Mesendoderm (in vitro differentiated cells): ENCODE results near the gene GRB14.
A peak's percentile ranks its signal among the peaks of the same experiment; 100 is the strongest.
"Not testable (repeated sequence)": the region's sequence is repeated elsewhere in the genome, so short reads cannot be mapped to it uniquely, and the experiment has no call there.

Source experiments
- DNase-seq: peaks from one replicate; pipeline ENCODE4 v3.0.0; 2013
- H2AK5ac ChIP-seq: 2 replicates; pipeline ENCODE4 v1.6.1; 2013; ENCODE audit warnings: low read length, inconsistent platforms
- H2BK120ac ChIP-seq: 2 replicates; pipeline ENCODE4 v1.6.1; 2013; ENCODE audit warnings: low read depth, mild to moderate bottlenecking, low read length, moderate library complexity, mixed read lengths
- H2BK15ac ChIP-seq: replicated peaks from 2 replicates; pipeline ENCODE4 v1.6.1; 2013; ENCODE audit warnings: low read depth, mild to moderate bottlenecking, moderate library complexity
- H2BK5ac ChIP-seq: 2 replicates; pipeline ENCODE4 v1.6.1; 2013; ENCODE audit warnings: low read length, inconsistent platforms
- H3K18ac ChIP-seq: 2 replicates; pipeline ENCODE4 v1.6.1; 2013; ENCODE audit warnings: mild to moderate bottlenecking, low read length, mixed read lengths
- H3K23ac ChIP-seq: one replicate; pipeline ENCODE4 v1.6.1; 2013; ENCODE audit warnings: low read length
- H3K27ac ChIP-seq: 2 replicates; pipeline ENCODE4 v1.5.1; 2013; ENCODE audit warnings: low read depth, mild to moderate bottlenecking, inconsistent platforms, low read length, moderate library complexity
- H3K27me3 ChIP-seq: 2 replicates; pipeline ENCODE4 v1.6.1; 2013; ENCODE audit warnings: low read length, control low read depth, mild to moderate bottlenecking, inconsistent platforms; ENCODE audit not compliant: insufficient read depth, poor library complexity
- H3K36me3 ChIP-seq: 2 replicates; pipeline ENCODE4 v1.6.1; 2013; ENCODE audit warnings: low read length, inconsistent platforms; ENCODE audit not compliant: control insufficient read depth, insufficient read depth
- H3K4ac ChIP-seq: one replicate; pipeline ENCODE4 v1.6.1; 2013; ENCODE audit warnings: low read depth, mild to moderate bottlenecking, low read length, moderate library complexity
- H3K4me1 ChIP-seq: 2 replicates; pipeline ENCODE4 v1.6.1; 2013; ENCODE audit warnings: low read depth, low read length, inconsistent platforms; ENCODE audit not compliant: control insufficient read depth
- H3K4me2 ChIP-seq: 2 replicates; pipeline ENCODE4 v1.6.1; 2013; ENCODE audit warnings: low read length
- H3K4me3 ChIP-seq: 2 replicates; pipeline ENCODE4 v1.5.1; 2013; ENCODE audit warnings: mild to moderate bottlenecking, low read length
- H3K56ac ChIP-seq: one replicate; pipeline ENCODE4 v1.6.1; 2013; ENCODE audit warnings: low read length
- H3K79me1 ChIP-seq: 2 replicates; pipeline ENCODE4 v1.6.1; 2013; ENCODE audit warnings: low read length, inconsistent platforms
- H3K79me2 ChIP-seq: 2 replicates; pipeline ENCODE4 v1.6.1; 2013; ENCODE audit warnings: mild to moderate bottlenecking, low read length; ENCODE audit not compliant: control insufficient read depth, insufficient read depth
- H3K9ac ChIP-seq: 2 replicates; pipeline ENCODE4 v1.6.1; 2013; ENCODE audit warnings: low read length, inconsistent platforms
- H4K5ac ChIP-seq: one replicate; pipeline ENCODE4 v1.6.1; 2013; ENCODE audit warnings: low read length
- H4K8ac ChIP-seq: one replicate; pipeline ENCODE4 v1.6.1; 2013; ENCODE audit warnings: low read depth, mild to moderate bottlenecking, control low read depth, low read length, moderate library complexity
- WGBS: extraction: QIAGEN DNeasy Blood & Tissue Kit; methylation state at CpG from one replicate; pipeline ENCODE4 v1.1.7; 2013; ENCODE audit warnings: low lambda C conversion rate, missing lambda C conversion rate; ENCODE audit not compliant: insufficient coverage; ENCODE audit errors: extremely low coverage; 5-methylcytosine and 5-hydroxymethylcytosine counted together

Gene GRB14

DNA sequence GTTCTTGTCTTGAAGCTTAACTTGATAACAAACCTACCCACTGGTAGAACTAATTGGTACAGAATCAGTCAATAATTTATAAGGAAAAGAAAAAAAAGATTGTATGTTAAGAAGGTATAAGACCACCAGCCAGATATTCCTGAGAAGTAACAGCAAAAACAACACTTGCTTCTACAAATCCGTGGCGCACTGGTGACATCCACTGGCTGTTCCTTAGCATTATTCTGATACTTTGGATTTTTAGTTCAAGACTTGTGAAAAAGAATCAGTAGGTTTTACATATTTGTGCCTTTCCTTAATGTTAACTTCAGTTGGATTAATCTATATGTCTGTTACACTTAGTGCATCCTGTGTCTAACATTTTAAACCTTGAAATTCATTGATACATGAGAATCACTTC lies 141.8 kb downstream of the GRB14 start:
- H4K5ac ChIP-seq: no peak overlapping the region
- no peak overlapping the region for H2AK5ac ChIP-seq
- no peak overlapping the region for H3K4ac ChIP-seq
- no peak overlapping the region for H3K23ac ChIP-seq
- H2BK5ac ChIP-seq: no peak overlapping the region
- H3K4me1 ChIP-seq: no peaks in the 10 kb centered on the region
- H3K4me2 ChIP-seq: no peak overlapping the region
- H3K27ac ChIP-seq: no peak overlapping the region
- no peaks in the 10 kb centered on the region for H3K27me3 ChIP-seq
- no peak overlapping the region for H3K56ac ChIP-seq
- H4K8ac ChIP-seq: no peak overlapping the region
- H2BK15ac ChIP-seq: no peak overlapping the region
- no peaks in the 10 kb centered on the region for H3K79me1 ChIP-seq
- no CpG with 5 or more reads among the region's 2 CpGs for WGBS
- no peak overlapping the region for H3K9ac ChIP-seq
- no peaks in the 10 kb centered on the region for H3K79me2 ChIP-seq
- DNase-seq: peak; percentile 54
- H3K18ac ChIP-seq: no peak overlapping the region
- no peaks in the 10 kb centered on the region for H3K36me3 ChIP-seq
- H2BK120ac ChIP-seq: no peak overlapping the region
- H3K4me3 ChIP-seq: no peak overlapping the region

DNA sequence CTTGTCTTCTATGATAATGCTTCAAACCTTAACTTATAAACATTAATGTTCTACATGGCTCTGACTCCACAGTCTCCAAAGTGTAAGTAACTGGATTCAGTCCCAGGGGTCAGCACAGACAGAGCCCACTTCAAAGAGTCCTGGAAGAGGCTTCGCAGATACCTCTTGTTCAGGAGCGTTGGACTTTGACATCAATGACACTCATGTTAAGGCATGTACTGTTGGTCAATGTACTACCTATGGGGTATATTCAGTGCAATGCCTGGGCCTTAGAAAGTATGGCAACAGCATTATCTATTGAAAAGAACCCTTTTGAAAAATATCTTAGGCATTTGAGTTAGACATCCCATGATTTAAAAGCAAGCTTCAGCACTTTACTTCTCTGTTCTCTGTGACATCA lies 143.1 kb downstream of the GRB14 start:
- Histone ChIP-seq H3K27me3 (no peaks in the 10 kb centered on the region), H4K8ac (no peak overlapping the region), H3K4me3 (no peak overlapping the region), H3K36me3 (no peaks in the 10 kb centered on the region), H3K23ac (no peak overlapping the region), H3K18ac (no peak overlapping the region), H2AK5ac (no peak overlapping the region), H2BK5ac (no peak overlapping the region), H3K79me2 (no peaks in the 10 kb centered on the region), H3K4ac (no peak overlapping the region), H3K4me1 (no peaks in the 10 kb centered on the region), H3K79me1 (no peaks in the 10 kb centered on the region), H2BK120ac (no peak overlapping the region), H3K9ac (no peak overlapping the region), H2BK15ac (no peak overlapping the region), H3K4me2 (no peak overlapping the region), H4K5ac (no peak overlapping the region), H3K27ac (no peak overlapping the region), H3K56ac (no peak overlapping the region)
- no peak for DNase-seq
- no CpG with 5 or more reads among the region's 2 CpGs for WGBS

DNA sequence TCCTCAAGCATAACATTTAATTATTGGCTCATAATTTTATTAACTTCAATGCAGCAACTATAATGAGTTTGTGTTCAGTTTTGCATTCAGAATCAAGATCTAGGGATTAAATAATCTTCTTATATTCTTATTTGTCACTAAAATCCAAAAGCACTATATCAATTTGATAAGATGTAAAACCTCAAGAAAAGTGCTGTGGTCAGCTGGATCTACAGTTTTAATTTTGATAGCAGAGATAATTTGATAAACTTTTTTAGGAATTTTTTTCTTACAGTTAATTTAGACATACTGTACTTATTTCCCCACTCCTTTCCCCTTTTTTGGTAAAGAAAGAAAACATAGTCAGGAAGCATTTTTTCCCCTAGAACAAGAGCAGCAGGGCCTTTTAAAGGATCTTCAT lies 146.4 kb downstream of the GRB14 start:
- no peaks in the 10 kb centered on the region for H3K36me3 ChIP-seq
- no peak for DNase-seq

DNA sequence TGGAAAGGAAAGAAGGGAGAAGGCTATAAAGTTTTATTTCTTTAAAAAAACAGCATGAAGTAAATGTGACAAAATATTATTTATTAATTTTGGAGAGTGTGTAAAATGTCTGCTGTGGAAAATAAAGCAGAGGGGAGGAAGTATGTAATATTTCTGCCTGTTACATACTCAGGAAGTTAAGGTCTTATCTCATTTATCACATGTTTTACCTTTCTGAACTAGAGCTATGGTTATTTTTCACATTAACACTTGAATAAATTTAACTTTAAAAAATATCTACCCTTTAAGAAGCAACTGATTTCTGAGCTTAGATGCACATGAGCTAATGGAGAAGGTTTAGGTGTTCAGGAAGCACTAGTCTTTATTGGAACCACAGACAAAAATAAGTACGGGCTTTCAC lies 148.3 kb downstream of the GRB14 start:
- no peak overlapping the region for H2AK5ac ChIP-seq
- H2BK120ac ChIP-seq: no peak overlapping the region
- H2BK15ac ChIP-seq: no peak overlapping the region
- no peaks in the 10 kb centered on the region for H3K79me2 ChIP-seq
- H3K4me3 ChIP-seq: no peak overlapping the region
- DNase-seq: no peak
- no peak overlapping the region for H4K5ac ChIP-seq
- WGBS: no CpG with 5 or more reads among the region's 1 CpG
- H3K4me2 ChIP-seq: no peak overlapping the region
- H3K23ac ChIP-seq: no peak overlapping the region
- no peak overlapping the region for H2BK5ac ChIP-seq
- H4K8ac ChIP-seq: no peak overlapping the region
- no peak overlapping the region for H3K18ac ChIP-seq
- no peaks in the 10 kb centered on the region for H3K79me1 ChIP-seq
- H3K27ac ChIP-seq: no peak overlapping the region
- H3K4ac ChIP-seq: no peak overlapping the region
- H3K27me3 ChIP-seq: no peaks in the 10 kb centered on the region
- no peaks in the 10 kb centered on the region for H3K4me1 ChIP-seq
- no peak overlapping the region for H3K9ac ChIP-seq
- H3K56ac ChIP-seq: no peak overlapping the region
- H3K36me3 ChIP-seq: no peaks in the 10 kb centered on the region

More for the DNA sequence above, 146.4 kb downstream of the GRB14 start:
- H3K79me1 ChIP-seq: no peaks in the 10 kb centered on the region
- no peak overlapping the region for H3K18ac ChIP-seq
- no peak overlapping the region for H3K4me3 ChIP-seq
- H3K27ac ChIP-seq: no peak overlapping the region
- H3K4ac ChIP-seq: no peak overlapping the region
- no peaks in the 10 kb centered on the region for H3K27me3 ChIP-seq
- no peak overlapping the region for H4K5ac ChIP-seq
- H2AK5ac ChIP-seq: no peak overlapping the region
- H2BK120ac ChIP-seq: no peak overlapping the region
- no peak overlapping the region for H3K23ac ChIP-seq
- no peak overlapping the region for H2BK15ac ChIP-seq
- H3K56ac ChIP-seq: no peak overlapping the region
- no peak overlapping the region for H3K4me2 ChIP-seq
- no peak overlapping the region for H2BK5ac ChIP-seq
- no peaks in the 10 kb centered on the region for H3K79me2 ChIP-seq
- no peak overlapping the region for H4K8ac ChIP-seq
- H3K4me1 ChIP-seq: no peaks in the 10 kb centered on the region
- H3K9ac ChIP-seq: no peak overlapping the region

DNA sequence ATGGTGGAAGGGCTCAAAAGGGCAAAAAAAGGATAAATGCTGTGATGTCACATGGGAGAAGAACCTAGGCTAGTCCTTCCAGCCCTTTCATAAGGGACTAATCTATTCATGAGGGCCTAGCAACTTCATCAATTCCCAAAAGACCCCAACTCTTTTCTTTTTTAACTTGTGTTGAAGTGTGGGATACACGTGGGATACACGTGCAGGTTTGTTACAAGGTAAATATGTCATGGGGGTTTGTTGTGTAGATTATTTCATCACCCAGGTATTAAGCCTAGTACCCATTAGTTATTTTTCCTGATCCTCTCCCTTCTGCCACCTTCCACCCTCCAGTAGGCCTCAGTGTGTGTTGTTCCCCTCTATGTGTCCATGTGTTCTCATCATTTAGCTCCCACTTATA lies 156.2 kb downstream of the GRB14 start:
- not testable (repeated sequence) for H3K4me2 ChIP-seq, H2BK5ac ChIP-seq, H2AK5ac ChIP-seq, H3K9ac ChIP-seq, H2BK120ac ChIP-seq, H3K4me1 ChIP-seq, H3K56ac ChIP-seq, H3K4ac ChIP-seq, H3K79me1 ChIP-seq, H4K5ac ChIP-seq, DNase-seq, H3K79me2 ChIP-seq, H2BK15ac ChIP-seq, H3K4me3 ChIP-seq, H3K36me3 ChIP-seq, H3K27ac ChIP-seq, H3K23ac ChIP-seq, H3K27me3 ChIP-seq, H3K18ac ChIP-seq
- WGBS: no CpG with 5 or more reads among the region's 2 CpGs
- H4K8ac ChIP-seq: peak overlapping the region; percentile 28

DNA sequence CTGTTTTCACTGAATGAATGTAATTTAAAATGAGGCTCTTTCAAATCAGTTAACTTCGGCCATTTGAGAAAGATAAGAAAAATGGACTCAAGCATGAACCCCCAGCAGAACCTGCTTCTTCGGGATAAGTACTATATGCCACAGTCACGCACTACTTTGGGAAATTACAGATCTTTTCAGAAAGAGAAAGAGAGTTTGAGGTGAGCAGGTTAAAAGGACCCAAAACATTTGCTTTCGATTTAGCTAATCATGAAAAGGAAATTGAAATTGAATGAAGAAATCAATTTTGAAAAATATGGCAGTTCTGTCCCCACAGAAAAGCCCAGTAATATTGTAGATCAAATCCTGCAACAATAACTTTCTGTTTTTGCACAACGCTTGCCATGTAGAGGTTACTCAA lies 156.9 kb downstream of the GRB14 start:
- no CpG with 5 or more reads among the region's 5 CpGs for WGBS
- H3K79me2 ChIP-seq: no peaks in the 10 kb centered on the region

More for the DNA sequence above, 156.9 kb downstream of the GRB14 start:
- no peak overlapping the region for H3K23ac ChIP-seq
- DNase-seq: no peak
- H2BK120ac ChIP-seq: no peak overlapping the region
- no peak overlapping the region for H3K9ac ChIP-seq
- H3K4me3 ChIP-seq: no peak overlapping the region
- H3K36me3 ChIP-seq: no peaks in the 10 kb centered on the region
- H2BK15ac ChIP-seq: no peak overlapping the region
- no peak overlapping the region for H4K5ac ChIP-seq
- H3K4me2 ChIP-seq: no peak overlapping the region
- no peaks in the 10 kb centered on the region for H3K79me1 ChIP-seq
- no peak overlapping the region for H3K4ac ChIP-seq
- no peaks in the 10 kb centered on the region for H3K27me3 ChIP-seq
- no peak overlapping the region for H3K18ac ChIP-seq
- no peak overlapping the region for H3K27ac ChIP-seq
- H4K8ac ChIP-seq: no peak overlapping the region
- H2BK5ac ChIP-seq: no peak overlapping the region
- no peaks in the 10 kb centered on the region for H3K4me1 ChIP-seq
- H2AK5ac ChIP-seq: no peak overlapping the region
- H3K56ac ChIP-seq: no peak overlapping the region
